Ishikawa (cell line): ENCODE measurements around the gene KLF6.

ENCODE experiments used
- EP300 ChIP-seq: IDR thresholded peaks from 2 replicates; pipeline ENCODE4 v1.6.1; 2012; ENCODE audit warnings: borderline replicate concordance
- NFIC ChIP-seq: IDR thresholded peaks from 2 replicates; pipeline ENCODE4 v1.6.1; 2012
- TF ChIP-seq, protein P1 (sequence below): IDR thresholded peaks from 2 replicates; pipeline ENCODE4 v1.6.1; 2012; ENCODE audit warnings: low read depth, mild to moderate bottlenecking

DNA sequence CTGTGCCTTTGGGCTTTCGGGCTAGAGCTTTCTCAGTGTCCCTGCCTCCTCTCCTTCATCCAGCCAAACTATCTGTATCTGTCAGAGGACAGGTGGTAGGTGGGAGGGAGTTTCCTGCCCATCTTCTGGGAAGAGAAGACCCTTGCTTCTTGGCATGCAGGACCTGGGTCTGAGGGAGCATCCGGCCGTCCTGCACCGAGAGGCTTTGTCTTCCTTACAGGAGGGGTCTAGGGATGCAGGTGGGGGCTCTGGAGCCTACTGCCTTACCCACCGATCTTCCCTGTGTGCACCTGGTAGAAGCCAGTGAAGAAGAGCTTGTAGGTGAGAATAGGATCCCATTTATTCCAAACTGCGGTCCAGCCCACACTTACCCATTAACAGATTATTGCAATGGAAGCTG lies 5.8 kb upstream of the KLF6 start:
- TF ChIP-seq NFIC: no peak
- TF ChIP-seq EP300: no peak
- TF ChIP-seq, protein P1, sequence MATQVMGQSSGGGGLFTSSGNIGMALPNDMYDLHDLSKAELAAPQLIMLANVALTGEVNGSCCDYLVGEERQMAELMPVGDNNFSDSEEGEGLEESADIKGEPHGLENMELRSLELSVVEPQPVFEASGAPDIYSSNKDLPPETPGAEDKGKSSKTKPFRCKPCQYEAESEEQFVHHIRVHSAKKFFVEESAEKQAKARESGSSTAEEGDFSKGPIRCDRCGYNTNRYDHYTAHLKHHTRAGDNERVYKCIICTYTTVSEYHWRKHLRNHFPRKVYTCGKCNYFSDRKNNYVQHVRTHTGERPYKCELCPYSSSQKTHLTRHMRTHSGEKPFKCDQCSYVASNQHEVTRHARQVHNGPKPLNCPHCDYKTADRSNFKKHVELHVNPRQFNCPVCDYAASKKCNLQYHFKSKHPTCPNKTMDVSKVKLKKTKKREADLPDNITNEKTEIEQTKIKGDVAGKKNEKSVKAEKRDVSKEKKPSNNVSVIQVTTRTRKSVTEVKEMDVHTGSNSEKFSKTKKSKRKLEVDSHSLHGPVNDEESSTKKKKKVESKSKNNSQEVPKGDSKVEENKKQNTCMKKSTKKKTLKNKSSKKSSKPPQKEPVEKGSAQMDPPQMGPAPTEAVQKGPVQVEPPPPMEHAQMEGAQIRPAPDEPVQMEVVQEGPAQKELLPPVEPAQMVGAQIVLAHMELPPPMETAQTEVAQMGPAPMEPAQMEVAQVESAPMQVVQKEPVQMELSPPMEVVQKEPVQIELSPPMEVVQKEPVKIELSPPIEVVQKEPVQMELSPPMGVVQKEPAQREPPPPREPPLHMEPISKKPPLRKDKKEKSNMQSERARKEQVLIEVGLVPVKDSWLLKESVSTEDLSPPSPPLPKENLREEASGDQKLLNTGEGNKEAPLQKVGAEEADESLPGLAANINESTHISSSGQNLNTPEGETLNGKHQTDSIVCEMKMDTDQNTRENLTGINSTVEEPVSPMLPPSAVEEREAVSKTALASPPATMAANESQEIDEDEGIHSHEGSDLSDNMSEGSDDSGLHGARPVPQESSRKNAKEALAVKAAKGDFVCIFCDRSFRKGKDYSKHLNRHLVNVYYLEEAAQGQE: no peak
